DMS 273 (cell line): ENCODE results near the gene STX16.
A peak's percentile ranks its signal among the peaks of the same experiment; 100 is the strongest.

ENCODE experiments used
- DNase-seq: peaks from one replicate; lab custom pipeline; 2025; ENCODE audit not compliant: unreplicated experiment; lab: John Stamatoyannopoulos, UW

The STX16 gene

GRCh38 chr20:58618351-58619076, 32.6 kb upstream of the STX16 start:
- DNase-seq: peak; percentile 6

- DNase-seq: no peak
Measured at GRCh38 chr20:58619077-58619863, 31.8 kb upstream of the STX16 start.

- DNase-seq: peak; percentile 39
Measured at GRCh38 chr20:58619864-58620431, 31.1 kb upstream of the STX16 start.

- DNase-seq: no peak
Measured at GRCh38 chr20:58621906-58622548, 29.1 kb upstream of the STX16 start.

- DNase-seq: no peak
Measured at GRCh38 chr20:58622671-58623578, 28.2 kb upstream of the STX16 start.

- peak; percentile 57 for DNase-seq
Measured at GRCh38 chr20:58623579-58624473, 27.3 kb upstream of the STX16 start.

GRCh38 chr20:58624687-58625086, 26.4 kb upstream of the STX16 start:
- DNase-seq: no peak

GRCh38 chr20:58625585-58625984, 25.5 kb upstream of the STX16 start:
- no peak for DNase-seq

- no peak for DNase-seq
Measured at GRCh38 chr20:58626051-58626450, 25.0 kb upstream of the STX16 start.

GRCh38 chr20:58627212-58628072, 23.6 kb upstream of the STX16 start:
- DNase-seq: no peak

- DNase-seq: no peak
Measured at GRCh38 chr20:58628491-58629214, 22.4 kb upstream of the STX16 start.

- no peak for DNase-seq
Measured at GRCh38 chr20:58629215-58629580, 21.9 kb upstream of the STX16 start.

- no peak for DNase-seq
Measured at GRCh38 chr20:58630063-58630462, 21.0 kb upstream of the STX16 start.

GRCh38 chr20:58633161-58634053, 17.7 kb upstream of the STX16 start:
- DNase-seq: no peak

- DNase-seq: no peak
Measured at GRCh38 chr20:58634059-58634458, 17.0 kb upstream of the STX16 start.

- DNase-seq: no peak
Measured at GRCh38 chr20:58634521-58635278, 16.4 kb upstream of the STX16 start.
